ENCODE results near the gene OR2B3. TPM values are rescaled to one million over a fixed set of nuclear protein-coding genes. Genes with fewer than 3 reads are reported as not detected.
"Not testable (repeated sequence)": the region's sequence is repeated elsewhere in the genome, so short reads cannot be mapped to it uniquely, and the experiment has no call there.

The OR2B3 gene
- not detected for total RNA-seq

DNA sequence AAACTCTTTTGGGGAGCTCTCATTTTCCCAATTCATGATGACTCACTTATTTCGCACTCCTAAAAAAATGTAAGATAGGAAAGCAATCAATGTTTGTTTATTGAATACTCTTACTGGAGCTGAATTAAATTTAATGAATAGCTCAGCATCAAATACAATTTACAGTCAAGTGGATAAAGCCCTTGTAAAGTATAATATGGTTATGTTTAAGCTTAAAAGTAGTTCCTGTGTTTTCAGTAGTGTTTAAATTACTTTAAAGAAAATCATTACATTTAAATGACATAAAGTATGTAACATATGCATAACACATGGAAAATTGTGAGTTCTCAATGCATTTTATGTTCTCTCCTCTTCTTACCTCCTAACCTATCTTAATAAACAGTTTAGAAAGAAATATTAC lies at the start of gene OR2B3:
TSS of gene OR2B3 (minus strand) at position 101 of the 400 bp plus-strand sequence. CDS start at position 36, 65 bp downstream.
- no peak for DNase-seq (ENCODE audit: low spot score)

DNA sequence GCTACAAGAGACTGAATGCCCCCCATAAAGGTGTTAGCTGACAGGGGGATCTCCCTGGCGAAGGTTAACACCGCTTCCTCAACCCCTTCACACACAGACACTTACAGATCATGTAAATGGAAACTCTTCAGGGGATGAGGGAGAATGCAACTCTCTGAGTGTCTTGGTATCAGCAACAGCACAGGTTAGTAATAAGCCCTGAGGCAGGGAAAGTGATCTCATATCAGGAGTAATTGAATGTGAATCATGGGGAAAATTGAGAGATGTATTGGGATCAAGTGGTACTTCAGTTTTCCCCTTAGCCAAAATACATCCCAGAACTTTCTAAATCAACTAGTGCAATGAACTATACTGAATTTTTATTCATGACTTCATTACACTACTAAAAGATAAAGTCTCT lies 44.6 kb upstream of the OR2B3 start:
- DNase-seq (ENCODE audit: low spot score) = no peak

DNA sequence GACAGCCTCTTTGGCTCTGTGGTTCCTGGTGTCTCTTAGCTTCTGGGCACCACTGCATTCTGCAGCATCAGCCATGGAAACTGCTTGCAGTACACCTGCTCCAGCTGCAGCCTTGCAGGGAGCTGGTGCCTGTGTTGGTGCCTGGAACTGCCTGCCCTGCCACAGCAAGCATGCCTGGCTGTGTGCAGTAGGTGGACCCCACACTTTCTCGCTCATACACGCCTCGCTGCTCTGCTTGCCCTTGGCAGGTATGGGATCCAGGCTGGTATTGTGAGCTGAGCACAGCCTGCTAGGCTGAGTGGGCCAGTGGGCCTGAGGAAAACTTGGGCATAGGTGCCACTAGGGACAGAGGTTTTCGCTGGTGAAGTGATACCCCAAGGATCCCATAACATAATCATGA lies 43.5 kb upstream of the OR2B3 start:
- DNase-seq (ENCODE audit: low spot score) = no peak

- DNase-seq (ENCODE audit: low spot score) = no peak
Observed at GRCh38 chr6:29129326-29130012, 42.4 kb upstream of the OR2B3 start.

DNA sequence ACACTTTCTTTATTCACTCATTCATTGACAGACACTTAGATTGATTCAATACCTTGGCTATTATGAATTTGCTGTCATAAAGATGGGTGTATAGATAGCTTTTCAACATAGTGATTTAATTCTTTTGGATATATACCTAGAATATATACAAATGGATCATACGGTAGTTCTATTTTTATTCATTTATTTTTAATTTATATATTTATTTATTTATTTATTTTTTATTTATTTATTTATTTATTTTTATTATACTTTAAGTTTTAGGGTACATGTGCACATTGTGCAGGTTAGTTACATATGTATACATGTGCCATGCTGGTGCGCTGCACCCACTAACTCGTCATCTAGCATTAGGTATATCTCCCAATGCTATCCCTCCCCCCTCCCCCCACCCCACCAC lies 27.9 kb upstream of the OR2B3 start:
- DNase-seq (ENCODE audit: low spot score) = not testable (repeated sequence)

DNA sequence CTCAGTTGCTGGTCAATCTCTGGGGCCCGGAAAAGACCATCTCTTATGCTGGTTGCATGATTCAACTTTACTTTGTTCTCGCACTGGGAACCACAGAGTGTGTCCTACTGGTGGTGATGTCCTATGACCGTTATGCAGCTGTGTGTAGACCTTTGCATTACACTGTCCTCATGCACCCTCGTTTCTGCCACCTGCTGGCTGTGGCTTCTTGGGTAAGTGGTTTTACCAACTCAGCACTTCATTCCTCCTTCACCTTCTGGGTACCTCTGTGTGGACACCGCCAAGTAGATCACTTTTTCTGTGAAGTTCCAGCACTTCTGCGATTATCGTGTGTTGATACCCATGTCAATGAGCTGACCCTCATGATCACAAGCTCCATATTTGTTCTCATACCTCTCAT lies 25.0 kb upstream of the OR2B3 start:
- no peak for DNase-seq (ENCODE audit: low spot score)

- DNase-seq (ENCODE audit: low spot score) = no peak
Observed at GRCh38 chr6:29107758-29108157, 20.6 kb upstream of the OR2B3 start, which contains the start of gene OR2J3. TSS of gene OR2J3 (plus strand) at chr6:29108058. CDS start at chr6:29111891, 3,833 bp downstream.

DNA sequence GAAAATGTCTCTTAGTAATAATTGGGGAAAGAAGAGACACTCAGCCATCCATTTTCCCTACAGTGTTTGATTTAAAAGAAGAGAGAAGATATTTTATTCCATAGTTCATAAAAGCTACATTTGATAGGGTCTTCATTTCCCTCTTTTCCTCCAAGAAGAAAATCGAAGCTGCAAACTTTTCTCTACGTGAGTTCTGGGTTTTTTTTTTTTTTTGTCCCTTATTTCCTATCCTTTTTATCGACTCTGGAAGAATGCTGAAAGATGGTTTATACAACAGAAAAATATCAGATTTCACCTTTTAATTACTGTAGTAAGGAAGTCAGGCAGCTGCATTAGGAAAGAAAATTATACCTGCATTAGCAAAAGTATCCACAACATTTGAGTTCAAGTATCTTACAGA lies 12.1 kb upstream of the OR2B3 start, which contains the start of gene OR2J1:
TSS of gene OR2J1 (plus strand) at position 301 of the 400 bp plus-strand sequence. CDS start 1,453 bp downstream, outside the sequence.
- DNase-seq (ENCODE audit: low spot score) = no peak

DNA sequence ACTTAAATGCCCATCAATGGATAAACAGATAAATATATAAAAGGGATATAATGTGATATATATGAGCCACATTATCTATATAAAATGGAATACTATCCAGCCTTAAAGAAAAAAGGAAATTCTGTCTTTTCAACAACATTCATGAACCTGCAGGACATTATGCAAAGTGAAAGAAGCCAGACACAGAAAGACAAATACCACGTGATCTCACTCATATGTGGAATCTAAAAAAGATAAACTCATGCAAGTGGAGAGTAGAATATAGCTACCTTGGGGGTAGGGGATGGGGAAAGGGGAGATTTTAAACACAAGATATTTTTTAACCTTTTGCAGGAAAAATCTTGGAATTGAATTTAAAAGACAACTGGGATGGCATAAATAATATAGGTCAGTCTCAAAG lies 10.7 kb upstream of the OR2B3 start:
- no peak for DNase-seq (ENCODE audit: low spot score)

DNA sequence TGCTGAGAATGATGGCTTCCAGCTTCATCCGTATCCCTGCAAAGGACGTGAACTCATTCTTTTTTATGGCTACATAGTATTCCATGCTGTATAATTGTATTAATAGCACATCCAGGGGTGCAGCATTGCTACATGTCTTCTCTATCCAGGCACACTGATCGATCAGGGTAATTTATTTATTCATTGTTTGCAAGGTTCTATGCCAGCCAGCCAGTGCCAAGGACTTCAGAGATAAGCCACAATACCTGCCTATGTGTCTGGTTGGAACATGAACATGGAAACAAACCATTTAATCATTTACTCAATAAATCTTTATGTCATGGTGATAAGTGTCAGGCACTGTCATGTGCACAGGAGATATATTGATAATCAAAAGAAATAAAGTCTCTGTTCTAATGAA lies 5.8 kb upstream of the OR2B3 start:
- DNase-seq (ENCODE audit: low spot score) = no peak

GRCh38 chr6:29082457-29082856 lies 4.7 kb downstream of the OR2B3 start:
- no peak for DNase-seq (ENCODE audit: low spot score)

DNA sequence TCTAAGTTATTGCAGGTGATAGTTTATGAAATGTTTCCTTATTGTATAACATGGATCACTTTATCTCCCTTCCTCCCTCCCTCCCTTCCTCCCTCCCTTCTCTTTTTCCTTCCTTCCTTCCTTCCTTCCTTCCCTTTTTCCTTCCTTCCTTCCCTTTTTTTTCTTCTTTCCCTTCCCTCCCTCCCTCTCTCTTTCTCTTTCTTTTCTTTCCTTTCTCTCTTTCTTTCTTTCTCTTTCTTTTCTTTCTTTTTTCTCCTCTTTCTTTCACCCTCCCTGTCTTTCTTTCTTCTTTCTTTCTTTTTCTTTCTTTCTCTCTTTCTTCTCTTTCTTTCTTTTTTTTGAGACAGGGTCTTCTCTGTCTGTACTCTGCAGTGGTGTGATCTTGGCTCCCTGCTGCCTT lies 5.8 kb downstream of the OR2B3 start:
- no peak for DNase-seq (ENCODE audit: low spot score)

- DNase-seq (ENCODE audit: low spot score) = no peak
Observed at GRCh38 chr6:29079203-29079602, 7.9 kb downstream of the OR2B3 start.

- DNase-seq (ENCODE audit: low spot score) = no peak
Observed at GRCh38 chr6:29071831-29072723, 15.0 kb downstream of the OR2B3 start.

DNA sequence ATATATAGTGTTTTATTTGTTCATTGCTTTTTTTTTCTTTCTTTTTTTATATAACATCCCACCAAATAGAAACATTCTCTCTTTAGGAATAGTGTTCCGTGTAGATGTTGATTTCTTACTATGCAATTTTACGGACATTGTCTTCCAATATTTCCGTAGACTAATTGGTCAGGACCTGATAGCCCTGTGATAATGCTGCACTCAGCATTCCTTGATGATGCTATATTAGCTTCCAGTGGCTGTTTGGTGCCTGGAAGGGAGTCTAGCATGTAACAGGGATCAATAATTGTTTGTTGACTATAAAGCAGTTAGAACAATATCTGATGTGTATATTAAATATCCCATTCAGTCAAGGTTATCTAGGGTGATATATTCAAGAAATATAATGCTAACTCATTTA lies 35.4 kb downstream of the OR2B3 start:
- DNase-seq (ENCODE audit: low spot score) = no peak

GRCh38 chr6:29045075-29045474 lies 42.0 kb downstream of the OR2B3 start, which contains the start of gene OR2W1:
TSS of gene OR2W1 (minus strand) at chr6:29045175. CDS start at chr6:29045175, 0 bp downstream.
- DNase-seq (ENCODE audit: low spot score) = no peak

Other genes with a start within 250 kb of the OR2B3 start
- gene TRIM27, start 163.3 kb downstream of the OR2B3 start, total RNA-seq = 85.2 TPM
- gene ZNF311, start 82.0 kb downstream of the OR2B3 start, total RNA-seq = 3.2 TPM
- not detected for gene OR2W1, start 42.1 kb downstream of the OR2B3 start, total RNA-seq
- gene OR2J1, start 12.2 kb upstream of the OR2B3 start, total RNA-seq = not detected
- gene OR2J3, start 20.7 kb upstream of the OR2B3 start, total RNA-seq = not detected
- gene OR2J2, start 83.6 kb upstream of the OR2B3 start, total RNA-seq = not detected
- not detected for gene OR14J1, start 214.4 kb upstream of the OR2B3 start, total RNA-seq

Measured in ureter (tissue), 1 donor.